Right forelimb (tissue), 1 donor: ENCODE data around the gene POFUT2.

Experiments used
- DNase-seq: peaks from one replicate; pipeline ENCODE4 v3.0.0-alpha.2; 2018

Gene POFUT2

DNA sequence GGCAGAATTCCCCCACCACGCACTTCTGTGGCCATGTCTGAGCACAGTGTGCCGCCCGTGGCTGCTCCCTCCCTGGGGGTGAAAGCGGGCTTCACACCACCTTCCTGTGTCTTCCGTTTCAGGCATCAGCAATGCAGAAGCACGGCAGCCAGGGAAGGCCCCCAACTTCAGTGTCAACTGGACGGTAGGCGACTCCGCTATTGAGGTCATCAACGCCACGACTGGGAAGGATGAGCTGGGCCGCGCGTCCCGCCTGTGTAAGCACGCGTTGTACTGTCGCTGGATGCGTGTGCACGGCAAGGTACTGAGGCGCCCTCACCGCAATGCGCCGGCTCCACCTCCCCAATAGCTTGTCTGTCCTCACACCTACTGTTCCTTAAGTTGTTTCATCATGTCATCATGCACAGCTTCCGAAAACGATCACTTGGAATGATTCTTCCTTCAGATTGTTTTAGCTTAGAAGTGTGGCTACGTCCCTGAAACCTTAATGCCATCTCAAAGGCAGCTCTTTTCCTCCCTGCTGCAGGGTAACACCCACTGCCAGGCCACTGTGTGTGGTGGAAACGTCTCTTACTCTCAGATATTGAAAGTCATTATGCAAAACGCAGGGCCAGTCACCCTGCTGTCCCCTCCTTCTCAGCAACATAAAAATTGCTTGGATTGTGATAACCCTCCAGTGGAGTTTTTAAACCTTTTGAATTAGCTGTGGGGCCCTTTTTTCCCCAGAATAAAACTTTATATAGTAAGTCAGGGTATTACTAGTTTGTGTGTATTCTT, 66.8 kb downstream of the POFUT2 start:
- DNase-seq = no peak

DNA sequence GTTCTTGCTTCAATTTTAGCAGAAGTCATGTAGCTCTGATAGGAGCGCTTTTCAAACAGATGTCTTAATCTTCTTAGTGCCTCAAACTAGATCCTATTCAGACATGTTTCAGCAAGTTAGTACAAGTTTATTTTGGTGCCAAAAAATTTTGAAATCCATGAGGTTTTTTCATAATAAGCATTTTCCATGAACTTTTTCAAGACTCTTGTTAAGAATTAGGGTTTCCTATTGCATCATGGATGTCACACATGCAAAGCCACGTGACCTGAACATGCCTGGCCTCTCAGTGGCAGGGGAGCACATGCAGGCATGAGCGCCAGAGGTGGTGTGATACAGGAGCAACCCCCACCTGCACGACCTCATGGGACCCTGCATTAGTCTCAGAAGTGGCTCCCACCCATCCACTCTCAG, 67.6 kb downstream of the POFUT2 start:
- DNase-seq = no peak

DNA sequence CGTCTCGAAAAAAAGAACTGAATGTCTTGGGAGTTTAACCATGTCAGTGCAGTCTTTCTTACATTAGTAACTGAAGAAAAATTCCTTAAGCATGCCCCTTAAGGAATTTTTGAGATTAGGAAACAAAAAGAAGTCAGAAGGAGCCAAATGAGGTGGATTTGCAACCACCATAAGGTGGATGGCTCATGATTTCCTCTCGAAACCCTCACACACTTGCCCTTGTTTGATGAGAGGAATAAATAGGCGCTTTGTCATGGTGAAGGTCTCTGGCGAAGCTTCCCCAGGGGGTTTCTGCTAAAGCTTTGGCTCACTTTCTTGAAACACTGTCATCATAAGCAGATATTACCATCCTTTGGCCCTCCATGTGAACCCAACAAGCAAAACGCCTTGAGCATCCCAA, 68.2 kb downstream of the POFUT2 start:
- DNase-seq = no peak

DNA sequence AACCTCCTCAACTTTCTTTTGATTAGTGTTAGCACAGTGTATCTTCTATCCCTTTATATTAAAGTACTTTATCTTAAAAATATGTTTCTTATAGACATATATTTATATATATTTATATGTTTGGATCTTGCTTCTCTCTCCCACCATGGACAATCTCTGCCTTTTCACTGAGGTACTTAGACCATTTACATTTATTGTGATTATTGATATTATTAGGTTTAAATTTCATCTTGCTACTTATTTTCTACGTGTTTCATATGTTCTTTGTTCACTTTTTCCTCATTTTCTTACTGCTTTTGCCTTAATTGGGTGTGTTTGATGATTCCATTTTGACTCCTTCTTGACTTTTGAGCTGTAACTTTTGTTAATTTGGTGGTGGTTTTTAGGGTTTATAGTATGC, 70.7 kb downstream of the POFUT2 start:
- no peak for DNase-seq

DNA sequence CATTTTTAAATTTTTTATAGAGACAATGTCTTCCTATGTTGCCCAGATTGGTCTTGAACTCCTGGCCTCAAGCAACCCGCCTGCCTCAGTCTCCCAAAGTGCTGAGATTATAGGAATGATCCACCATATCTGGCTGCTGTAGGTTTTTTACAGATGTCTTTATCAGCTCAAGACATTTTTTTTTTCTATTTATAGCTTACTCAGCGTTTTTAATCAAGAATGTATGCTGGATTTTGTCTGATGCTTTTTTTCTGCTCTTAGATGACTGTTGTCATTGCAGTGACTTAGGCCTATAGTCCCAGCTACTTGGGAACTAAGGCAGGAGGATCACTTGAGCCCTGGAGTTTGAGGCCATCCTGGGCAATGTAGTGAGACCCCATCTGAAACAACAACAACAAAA, 72.5 kb downstream of the POFUT2 start:
- no peak for DNase-seq
